ENCODE measurements around the gene KRABD2.

KRABD2 gene

DNA sequence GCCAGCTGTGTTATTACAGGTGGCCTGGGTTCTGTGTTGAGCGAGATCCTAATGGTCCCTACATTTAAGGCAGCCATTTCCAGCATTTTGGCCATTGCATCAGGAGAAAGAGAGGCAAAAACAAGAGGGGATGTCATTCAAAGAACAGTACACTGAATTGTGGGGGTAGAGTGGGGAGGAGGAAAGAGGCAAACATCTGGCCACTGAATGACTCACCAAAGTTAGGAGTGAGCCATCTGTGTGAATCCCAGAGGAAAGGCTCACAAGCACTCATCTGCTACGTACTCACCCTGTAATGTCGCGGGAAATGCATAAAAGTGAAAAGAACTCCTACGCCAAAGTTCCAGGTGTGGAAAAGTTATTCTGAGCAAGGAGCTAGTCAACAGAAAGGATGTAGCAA, 16.7 kb downstream of the KRABD2 start:
- H3K4me3 ChIP-seq (ENCODE audit: low read depth, low read length, poor library complexity, severe bottlenecking), result peak overlapping the region; percentile 11
- peak; percentile 81 for DNase-seq (ENCODE audit: low spot score)
- H3K4me1 ChIP-seq (ENCODE audit: insufficient read depth, low read length, poor library complexity, severe bottlenecking), result peaks cover 31% of the 10 kb centered on the region
- ChIA-PET CTCF (no interaction called here), POLR2A (ENCODE audit: low non-redundant PET) (interaction anchor here (0.6 kb wide), 3 partner anchors 21 to 515 kb away, joined by 3 to 7 read pairs (median 6); no protein-coding TSS in a partner anchor)
- no TSS peak for BruUV-seq (replicated peaks)
- no peaks in the 10 kb centered on the region for H3K27me3 ChIP-seq (replicated peaks; ENCODE audit: insufficient read depth, low read depth, low read length, poor library complexity)
- H3K9me3 ChIP-seq (ENCODE audit: low read depth, low read length, poor library complexity, severe bottlenecking), result no peaks in the 10 kb centered on the region
- no peaks in the 10 kb centered on the region for H3K36me3 ChIP-seq (ENCODE audit: insufficient read depth, low read length, poor library complexity, severe bottlenecking)
- peak overlapping the region; percentile 75 for H3K27ac ChIP-seq (ENCODE audit: low read depth, low read length, poor library complexity, severe bottlenecking)
- intact Hi-C loops (cut with micrococcal nuclease; ENCODE audit: unreplicated experiment), result no loop called here
- no peak for TF ChIP-seq EZH2 (IDR thresholded peaks at IDR 0.05; ENCODE audit: borderline replicate concordance, low read depth, low read length, poor library complexity, severe bottlenecking)
- TF ChIP-seq, protein P1, sequence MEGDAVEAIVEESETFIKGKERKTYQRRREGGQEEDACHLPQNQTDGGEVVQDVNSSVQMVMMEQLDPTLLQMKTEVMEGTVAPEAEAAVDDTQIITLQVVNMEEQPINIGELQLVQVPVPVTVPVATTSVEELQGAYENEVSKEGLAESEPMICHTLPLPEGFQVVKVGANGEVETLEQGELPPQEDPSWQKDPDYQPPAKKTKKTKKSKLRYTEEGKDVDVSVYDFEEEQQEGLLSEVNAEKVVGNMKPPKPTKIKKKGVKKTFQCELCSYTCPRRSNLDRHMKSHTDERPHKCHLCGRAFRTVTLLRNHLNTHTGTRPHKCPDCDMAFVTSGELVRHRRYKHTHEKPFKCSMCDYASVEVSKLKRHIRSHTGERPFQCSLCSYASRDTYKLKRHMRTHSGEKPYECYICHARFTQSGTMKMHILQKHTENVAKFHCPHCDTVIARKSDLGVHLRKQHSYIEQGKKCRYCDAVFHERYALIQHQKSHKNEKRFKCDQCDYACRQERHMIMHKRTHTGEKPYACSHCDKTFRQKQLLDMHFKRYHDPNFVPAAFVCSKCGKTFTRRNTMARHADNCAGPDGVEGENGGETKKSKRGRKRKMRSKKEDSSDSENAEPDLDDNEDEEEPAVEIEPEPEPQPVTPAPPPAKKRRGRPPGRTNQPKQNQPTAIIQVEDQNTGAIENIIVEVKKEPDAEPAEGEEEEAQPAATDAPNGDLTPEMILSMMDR (conservative IDR thresholded peaks at IDR 0.05; ENCODE audit: low read depth, low read length), result no peak

DNA sequence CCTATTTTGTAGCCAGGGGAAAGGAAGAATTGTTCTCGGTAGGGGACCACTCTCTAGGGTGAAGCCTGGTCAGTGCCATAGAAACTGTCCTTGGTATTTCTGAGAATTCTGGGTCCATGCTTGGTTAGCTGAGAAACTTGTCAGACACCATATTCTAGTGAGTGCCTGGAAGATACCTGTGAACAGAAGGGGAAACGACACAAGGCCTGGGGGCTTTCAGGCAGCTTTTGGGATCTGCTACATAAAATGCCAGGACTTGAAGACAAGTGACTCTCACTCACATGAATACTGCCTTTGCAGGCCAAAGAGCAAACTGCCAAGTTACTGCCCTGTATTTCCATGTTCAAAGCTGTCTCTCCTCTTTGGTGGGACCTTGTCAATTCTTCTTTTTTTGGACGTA, 18.6 kb downstream of the KRABD2 start:
- intact Hi-C loops (cut with micrococcal nuclease; ENCODE audit: unreplicated experiment), result no loop called here
- ChIA-PET CTCF (no interaction called here), POLR2A (ENCODE audit: low non-redundant PET) (no interaction called here)
- DNase-seq (ENCODE audit: low spot score), result no peak
- TF ChIP-seq EZH2 (IDR thresholded peaks at IDR 0.05; ENCODE audit: borderline replicate concordance, low read depth, low read length, poor library complexity, severe bottlenecking), result no peak
- TF ChIP-seq, protein P1 (conservative IDR thresholded peaks at IDR 0.05; ENCODE audit: low read depth, low read length), result no peak
- Histone ChIP-seq H3K36me3 (ENCODE audit: insufficient read depth, low read length, poor library complexity, severe bottlenecking) (no peaks in the 10 kb centered on the region), H3K27me3 (replicated peaks; ENCODE audit: insufficient read depth, low read depth, low read length, poor library complexity) (no peaks in the 10 kb centered on the region), H3K27ac (ENCODE audit: low read depth, low read length, poor library complexity, severe bottlenecking) (no peak overlapping the region), H3K4me1 (ENCODE audit: insufficient read depth, low read length, poor library complexity, severe bottlenecking) (peaks cover 36% of the 10 kb centered on the region), H3K4me3 (ENCODE audit: low read depth, low read length, poor library complexity, severe bottlenecking) (no peak overlapping the region), H3K9me3 (ENCODE audit: low read depth, low read length, poor library complexity, severe bottlenecking) (no peaks in the 10 kb centered on the region)
- BruUV-seq (replicated peaks), result no TSS peak

DNA sequence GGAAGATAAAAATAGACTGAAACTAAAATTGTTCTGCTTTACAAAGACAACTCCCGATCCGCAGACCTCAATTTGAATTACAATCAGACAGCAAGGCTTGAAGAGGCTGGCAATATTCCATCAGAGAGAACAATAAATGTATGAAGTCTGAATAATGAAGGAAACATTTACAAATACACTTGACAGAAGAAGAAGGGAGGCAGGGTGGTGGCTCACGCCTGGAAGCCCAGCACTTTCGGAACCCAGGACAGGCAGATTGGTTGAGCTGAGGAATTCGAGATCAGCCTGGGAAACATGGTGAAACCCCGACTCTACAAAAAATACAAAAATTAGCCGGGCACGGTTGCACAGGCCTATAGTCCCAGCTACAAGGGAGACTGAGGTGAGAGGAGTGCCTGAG, 22.3 kb downstream of the KRABD2 start:
- BruUV-seq (replicated peaks), result no TSS peak
- DNase-seq (ENCODE audit: low spot score), result no peak
- TF ChIP-seq EZH2 (IDR thresholded peaks at IDR 0.05; ENCODE audit: borderline replicate concordance, low read depth, low read length, poor library complexity, severe bottlenecking), result no peak
- TF ChIP-seq, protein P1 (conservative IDR thresholded peaks at IDR 0.05; ENCODE audit: low read depth, low read length), result no peak
- no peaks in the 10 kb centered on the region for H3K9me3 ChIP-seq (ENCODE audit: low read depth, low read length, poor library complexity, severe bottlenecking)
- peaks cover 12% of the 10 kb centered on the region for H3K4me1 ChIP-seq (ENCODE audit: insufficient read depth, low read length, poor library complexity, severe bottlenecking)
- H3K4me3 ChIP-seq (ENCODE audit: low read depth, low read length, poor library complexity, severe bottlenecking), result no peak overlapping the region
- no peaks in the 10 kb centered on the region for H3K27me3 ChIP-seq (replicated peaks; ENCODE audit: insufficient read depth, low read depth, low read length, poor library complexity)
- POLR2A ChIA-PET (ENCODE audit: low non-redundant PET), result no interaction called here
- H3K36me3 ChIP-seq (ENCODE audit: insufficient read depth, low read length, poor library complexity, severe bottlenecking), result no peaks in the 10 kb centered on the region
- no peak overlapping the region for H3K27ac ChIP-seq (ENCODE audit: low read depth, low read length, poor library complexity, severe bottlenecking)
- intact Hi-C loops (cut with micrococcal nuclease; ENCODE audit: unreplicated experiment), result no loop called here
- CTCF ChIA-PET, result no interaction called here
